Activated T-helper 9 cell treated with anti-CD3 and anti-CD28 coated beads, Interleukin-2, amount 50 U/mL, for 16 hours (primary cell): ENCODE results near the gene ZFP36.

Experiments used
- DNase-seq: peaks from one replicate; pipeline ENCODE4 v3.0.0-alpha.2; 2020; ENCODE audit warnings: low read depth

The ZFP36 gene

DNA sequence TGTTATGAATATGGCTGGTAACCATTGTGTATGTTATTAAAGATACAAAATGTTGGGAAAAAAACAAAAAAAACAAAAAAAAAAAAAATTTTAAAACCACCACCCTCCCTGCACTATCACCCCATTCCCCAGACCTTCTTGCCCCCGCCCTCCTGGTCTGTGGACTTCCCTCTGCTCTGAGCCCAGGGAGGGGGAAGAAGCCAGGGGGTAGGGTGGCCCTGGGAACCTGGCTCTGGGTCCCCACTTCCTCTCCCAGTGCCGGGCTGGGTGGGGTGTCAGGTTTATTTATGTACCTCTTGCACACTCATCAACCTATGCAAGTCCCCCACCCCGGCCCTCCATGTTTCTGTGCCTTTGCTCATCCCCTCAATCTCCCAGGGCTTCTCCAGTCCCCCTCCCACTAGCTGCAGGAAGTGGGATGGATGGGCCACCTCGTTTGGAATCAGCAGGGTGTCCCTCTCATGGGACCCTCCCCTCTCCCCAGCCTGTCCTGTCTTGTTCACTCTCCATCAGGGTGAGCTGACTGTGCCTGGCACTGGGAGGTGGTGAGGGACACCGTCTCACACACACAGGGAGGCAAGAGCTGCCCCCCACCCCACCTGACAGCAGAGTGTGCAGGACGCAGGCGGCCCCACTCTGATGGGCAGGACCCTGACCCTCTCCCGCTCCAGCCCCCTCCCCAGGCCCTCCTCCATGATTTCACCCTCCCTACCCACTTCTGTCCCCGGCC is 21.6 kb upstream of the ZFP36 start:
- no peak for DNase-seq

DNA sequence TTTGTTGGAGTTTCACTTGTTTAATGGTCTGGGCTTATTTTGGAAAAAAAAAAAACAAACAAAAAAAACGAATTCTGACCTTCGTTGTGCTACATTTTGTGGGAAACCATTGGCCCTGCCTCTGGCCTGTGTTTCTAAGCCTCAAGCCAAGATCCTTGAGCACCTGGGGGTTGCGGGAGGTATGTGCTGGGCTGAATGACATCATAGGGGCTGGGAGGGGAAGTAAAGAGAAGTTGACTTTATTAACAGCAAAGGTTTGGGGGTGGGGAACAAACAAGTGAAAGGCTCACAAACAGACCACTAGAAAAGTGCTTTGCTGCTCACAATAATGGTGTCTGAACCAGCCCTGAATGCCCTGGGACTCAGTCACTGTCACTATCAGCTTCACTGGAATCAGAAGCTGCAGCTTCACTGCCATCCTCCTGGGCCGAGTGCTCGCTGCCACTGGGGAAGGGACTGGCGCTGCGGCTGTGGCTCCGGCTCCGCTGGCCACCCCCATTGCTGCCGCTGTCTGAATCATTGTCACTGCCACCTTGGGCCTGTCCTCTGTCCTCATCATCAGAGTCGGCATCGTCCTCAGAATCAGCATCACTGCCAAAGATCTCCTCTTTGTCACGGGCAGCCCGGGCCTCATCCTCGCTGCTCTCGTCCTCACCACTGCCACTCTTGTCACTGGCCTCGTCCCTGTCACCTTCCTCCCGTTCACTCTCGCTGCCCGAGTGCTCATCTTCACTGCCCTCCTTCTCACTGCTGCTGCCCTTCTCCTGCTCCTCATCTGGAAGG is 20.8 kb upstream of the ZFP36 start:
- DNase-seq: no peak

DNA sequence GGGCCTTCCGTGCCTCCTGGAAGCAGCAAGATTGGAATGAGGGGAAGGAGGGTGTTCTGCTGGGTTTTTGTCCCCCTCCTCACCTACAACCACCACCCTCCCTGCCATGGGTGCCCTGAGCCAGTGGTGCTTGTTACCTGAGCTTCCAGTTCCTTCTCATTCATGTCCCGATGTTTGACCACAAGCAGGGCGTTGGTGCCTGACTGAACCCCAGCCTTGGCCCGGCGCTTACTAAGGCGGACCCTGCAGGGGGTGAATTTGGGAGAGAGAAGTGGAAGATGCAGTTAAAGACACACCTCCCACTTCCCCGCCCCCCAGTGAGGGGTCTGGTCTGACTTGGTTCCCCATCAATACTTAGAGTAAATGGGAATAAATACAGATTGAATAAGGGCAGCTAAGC is 20.1 kb upstream of the ZFP36 start:
- no peak for DNase-seq

DNA sequence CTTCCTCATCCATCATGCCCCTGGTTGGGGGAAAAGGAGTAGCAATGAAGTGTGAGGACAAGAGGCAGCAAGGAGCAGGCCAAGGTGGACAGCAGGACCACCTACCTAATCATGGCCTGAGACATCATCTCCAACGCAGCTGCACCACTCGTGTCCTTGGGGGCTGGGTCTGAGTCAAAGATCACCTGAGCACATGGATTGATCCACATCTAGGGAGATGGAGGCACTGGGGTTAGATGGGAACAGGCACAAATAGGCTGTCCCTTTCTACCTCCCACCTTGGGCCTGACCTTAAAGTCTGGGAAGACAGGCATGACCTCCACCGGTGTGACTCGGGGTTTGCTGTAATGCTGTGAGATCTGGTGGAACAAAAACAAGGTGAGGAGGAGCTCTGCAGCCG is 18.0 kb upstream of the ZFP36 start:
- DNase-seq: no peak

DNA sequence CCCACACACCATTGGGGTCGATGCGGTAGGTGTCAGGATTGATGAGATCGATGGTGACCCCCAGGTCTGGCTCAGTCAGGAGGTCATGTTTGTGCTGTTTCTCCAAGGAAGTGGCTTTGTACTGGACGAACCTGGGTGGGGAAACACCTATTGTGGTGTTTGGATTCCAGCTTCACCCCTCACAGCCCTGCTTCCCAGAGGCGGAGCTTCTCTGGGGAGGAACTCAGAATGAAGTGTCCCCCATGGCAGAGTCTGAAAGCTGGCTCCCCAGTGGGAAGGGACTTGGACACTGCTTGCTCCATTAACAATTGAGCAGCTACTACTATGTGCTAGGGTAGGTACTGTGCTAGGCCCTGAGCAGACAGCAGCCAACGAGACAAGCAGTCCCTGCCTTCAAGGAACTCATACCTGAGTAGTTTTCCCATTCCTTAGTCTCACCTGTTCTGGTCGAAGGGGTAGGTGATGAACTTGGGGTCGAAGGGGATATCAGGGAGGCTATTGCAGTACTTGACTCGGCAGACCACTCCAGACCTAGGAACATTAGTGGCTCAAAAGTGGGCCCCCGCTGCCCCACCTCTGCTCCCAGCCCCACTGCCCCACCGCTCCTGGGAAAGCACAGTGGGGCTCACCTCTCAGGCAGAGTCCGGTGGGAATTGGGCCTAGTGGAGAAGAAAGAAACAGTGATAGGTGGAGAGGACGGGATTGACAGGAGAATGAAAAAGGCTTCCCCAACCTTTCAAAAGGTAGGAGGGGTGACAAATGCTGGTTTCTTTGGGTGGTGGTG is 16.8 kb upstream of the ZFP36 start:
- DNase-seq: no peak

DNA sequence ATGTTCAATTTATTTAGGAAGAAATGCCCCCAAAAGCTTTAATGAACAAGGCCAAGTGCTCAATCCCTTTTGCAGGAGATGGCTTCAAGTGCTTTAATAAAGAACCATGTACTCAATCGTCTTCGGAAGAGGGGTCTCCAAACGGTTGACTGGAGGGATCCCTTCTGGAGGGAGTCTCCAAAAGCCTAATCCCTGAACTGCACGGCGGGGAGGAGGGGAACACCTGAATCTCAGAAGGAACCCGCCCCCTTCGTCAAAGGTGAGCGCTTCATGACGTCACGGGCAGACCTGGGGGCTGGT is 16.2 kb upstream of the ZFP36 start:
- no peak for DNase-seq

DNA sequence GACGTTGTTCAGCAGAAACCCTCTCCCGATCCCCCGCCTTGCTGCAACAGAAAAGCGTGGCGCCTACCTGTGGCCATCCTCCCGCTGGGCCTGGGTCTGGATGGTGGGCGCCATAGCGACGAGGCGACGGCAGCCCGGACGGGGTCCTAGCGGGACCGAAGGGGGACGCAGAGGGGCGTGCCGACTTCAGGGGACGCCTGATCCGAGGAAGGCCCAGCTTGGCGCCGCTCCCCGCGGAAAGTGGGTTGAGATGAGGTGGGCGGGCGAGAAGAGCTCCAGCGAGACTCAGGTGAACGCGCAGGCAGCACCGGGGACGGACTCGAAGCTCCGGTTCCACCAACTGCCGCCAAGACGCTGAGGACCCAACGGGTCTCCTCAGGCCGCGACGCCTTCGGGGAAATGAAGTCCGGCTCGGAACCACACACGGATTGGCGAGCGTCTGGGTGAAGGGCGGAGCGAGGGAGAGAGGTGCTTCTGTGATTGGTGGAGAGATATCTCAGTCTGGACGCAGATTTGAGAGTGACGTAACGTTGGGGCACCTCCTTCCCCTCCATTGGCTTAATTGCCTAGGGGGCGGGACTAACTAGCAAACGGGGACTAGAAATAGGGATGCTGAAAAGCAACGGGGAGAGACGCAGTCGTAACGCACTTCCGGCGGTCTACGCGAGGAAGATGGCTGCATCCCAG is 15.8 kb upstream of the ZFP36 start, which contains the start of the genes MED29 and PAF1:
TSS of gene MED29 (plus strand) at position 628 of the 687 bp plus-strand sequence. CDS start at position 673, 45 bp downstream.
TSS of gene PAF1 (minus strand) at position 356 of the 687 bp plus-strand sequence. CDS start at position 114, 242 bp downstream.
- DNase-seq: peak; percentile 93

DNA sequence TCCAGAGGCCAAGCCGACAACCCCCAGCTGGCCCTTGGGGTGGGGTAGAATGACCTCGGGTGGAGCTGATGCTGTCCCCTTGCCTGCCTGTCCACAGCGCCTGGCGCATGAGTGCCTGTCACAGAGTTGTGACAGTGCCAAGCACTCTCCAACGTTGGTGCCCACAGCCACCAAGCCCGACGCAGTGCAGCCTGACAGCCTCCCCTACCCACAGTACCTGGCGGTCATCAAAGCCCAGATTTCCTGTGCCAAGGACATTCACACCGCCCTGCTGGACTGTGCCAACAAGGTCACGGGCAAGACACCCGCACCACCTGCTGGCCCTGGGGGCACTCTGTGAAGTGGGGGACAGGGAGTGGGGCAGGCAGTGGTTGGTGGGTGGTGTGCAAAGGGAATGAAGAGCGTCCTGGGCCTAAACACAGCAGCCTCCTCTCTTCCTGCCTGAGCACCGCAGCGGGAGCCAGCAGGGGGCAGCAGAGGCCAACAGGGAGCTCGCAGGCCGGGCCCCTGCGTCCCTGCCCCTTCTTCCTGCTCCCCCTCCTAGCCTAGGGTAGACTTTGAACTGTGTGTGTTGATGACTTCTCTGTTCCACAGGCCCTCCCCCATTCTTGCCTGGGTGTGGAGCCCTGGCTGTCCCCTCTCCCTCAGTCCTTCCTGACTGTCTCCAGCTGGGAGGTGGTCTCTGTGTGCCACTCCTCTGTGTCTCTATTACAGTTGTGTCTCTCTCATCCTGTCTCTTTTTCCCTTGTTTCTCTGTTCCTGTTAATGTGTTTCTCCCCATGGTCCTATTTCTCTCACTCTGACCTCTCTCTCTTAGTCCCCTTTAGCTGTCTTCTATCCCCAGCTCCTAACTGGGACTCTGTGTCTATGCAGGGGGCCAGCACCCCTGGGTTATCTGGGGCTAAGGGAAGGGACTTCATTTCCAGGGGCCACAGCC is 9.0 kb upstream of the ZFP36 start:
- DNase-seq: peak; percentile 89

DNA sequence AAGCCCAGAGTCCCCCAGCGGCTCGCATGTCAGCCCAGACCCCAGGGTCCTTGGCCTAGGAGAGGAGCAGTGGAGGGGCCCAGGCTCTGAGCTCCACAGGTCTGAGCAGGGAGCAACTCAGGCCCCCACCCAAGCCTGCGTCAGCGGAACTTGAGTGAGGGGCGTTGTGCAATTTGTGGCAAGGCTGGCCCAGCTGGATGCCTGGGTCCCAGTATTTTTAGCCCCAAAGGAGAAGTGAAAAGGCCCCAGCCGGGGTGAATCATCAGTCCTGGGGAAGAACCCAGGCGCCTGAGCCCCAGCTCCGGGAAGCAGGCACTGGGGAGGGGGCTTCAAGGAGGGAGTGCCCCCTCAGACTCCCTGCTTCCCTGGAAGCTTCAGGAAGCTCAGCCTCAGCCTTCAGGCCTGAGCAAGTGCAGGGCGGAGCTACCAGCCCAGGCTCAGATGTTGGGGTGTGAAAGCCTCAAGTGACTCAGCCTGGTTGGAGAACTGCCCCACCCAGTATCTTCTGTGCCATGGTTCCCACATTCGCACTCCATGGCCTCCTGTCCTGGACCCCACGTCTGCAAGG is 8.3 kb upstream of the ZFP36 start:
- DNase-seq: peak; percentile 41

DNA sequence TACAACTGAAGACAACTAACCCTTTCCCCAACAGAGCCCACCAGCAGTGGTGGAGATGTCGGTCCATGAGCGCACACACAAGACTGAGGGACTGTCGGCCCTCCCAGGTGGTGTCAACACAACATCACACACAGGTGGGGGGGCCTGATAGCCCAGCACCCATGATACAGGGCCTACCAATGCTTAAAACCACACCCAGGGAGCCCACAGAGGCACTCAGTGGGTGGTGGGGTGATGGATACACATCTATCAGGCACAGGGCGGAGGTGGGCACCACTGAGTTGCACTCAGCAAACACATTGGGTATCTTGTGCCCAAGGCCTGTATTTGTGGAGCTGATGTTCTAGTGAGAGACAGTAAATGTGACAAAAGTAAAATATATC is 7.0 kb upstream of the ZFP36 start:
- DNase-seq: no peak

DNA sequence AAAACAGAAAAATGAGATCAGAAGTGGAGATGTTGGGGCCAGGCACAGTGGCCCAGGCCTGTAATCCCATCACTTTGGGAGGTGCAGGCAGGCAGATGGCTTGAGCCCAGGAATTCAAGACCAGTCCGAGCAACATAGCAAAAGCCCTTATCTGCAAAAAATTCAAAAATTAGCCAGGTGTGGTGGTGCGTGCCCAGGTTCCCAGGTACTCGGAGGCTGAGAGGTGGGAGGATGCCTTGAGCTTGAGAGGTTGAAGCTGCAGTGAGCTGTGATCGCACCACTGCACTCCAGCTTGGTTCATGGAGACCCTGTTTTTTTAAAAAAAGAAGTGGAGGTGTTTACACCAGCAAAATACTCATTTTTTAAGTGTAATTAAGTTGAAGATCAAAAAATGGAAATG is 6.6 kb upstream of the ZFP36 start:
- DNase-seq: no peak

DNA sequence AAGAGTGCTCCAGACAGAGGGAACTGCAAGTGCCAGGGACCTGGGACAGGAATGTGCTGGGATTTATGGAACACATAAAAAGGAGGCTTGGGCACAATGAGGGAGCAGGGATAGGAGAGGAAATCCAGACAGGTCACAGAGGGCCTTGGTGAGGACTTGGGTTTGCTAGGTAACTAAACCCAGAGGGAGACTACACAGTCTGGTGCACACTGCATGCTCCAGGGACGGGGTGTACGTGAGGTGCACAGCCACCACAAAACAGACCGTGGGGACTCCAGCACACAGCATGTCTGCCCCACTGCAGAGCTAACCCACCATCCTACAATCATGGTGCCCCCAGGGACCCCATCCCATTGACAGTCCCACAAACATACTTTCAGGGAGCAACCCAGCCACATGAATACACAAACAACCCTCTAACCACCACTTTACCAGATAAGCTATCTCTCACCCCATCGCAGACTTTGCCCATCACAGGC is 5.5 kb upstream of the ZFP36 start:
- DNase-seq: no peak

DNA sequence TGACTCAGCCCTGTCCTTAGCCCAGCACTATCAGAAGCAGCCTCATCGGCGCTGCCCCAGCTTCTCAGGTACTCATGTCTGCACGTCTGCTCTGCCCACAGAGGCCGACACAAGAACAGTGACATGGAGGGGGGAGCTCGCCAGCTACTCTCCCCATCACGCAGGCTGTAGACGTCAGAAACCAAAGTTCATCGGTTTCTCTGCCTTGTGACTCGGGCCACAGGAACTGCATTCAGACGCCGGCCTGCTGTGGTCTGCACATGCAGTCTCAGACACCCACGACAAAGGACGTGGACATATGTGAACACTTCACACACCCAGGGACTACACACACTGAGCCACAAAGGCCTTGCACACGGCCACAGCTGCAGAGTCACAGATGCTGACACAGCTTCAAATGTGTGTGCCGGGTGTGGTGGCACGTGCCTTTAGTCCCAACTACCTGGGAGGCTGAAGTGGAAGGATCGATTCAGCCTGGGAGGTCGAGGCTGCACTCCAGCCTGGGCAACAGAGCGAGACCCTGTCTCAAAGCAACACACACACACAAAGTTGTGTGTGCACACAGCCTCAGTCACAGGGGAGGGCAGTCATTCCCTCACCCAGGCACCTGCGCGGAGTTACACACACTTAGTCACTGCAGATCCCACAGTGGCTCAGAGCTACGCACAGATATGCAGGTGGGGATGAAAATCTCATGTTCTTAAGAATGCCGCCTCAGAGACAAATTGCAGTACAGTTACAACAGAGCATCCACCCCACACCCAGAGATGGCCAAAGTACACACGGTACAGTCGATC is 4.9 kb upstream of the ZFP36 start:
- peak; percentile 70 for DNase-seq

DNA sequence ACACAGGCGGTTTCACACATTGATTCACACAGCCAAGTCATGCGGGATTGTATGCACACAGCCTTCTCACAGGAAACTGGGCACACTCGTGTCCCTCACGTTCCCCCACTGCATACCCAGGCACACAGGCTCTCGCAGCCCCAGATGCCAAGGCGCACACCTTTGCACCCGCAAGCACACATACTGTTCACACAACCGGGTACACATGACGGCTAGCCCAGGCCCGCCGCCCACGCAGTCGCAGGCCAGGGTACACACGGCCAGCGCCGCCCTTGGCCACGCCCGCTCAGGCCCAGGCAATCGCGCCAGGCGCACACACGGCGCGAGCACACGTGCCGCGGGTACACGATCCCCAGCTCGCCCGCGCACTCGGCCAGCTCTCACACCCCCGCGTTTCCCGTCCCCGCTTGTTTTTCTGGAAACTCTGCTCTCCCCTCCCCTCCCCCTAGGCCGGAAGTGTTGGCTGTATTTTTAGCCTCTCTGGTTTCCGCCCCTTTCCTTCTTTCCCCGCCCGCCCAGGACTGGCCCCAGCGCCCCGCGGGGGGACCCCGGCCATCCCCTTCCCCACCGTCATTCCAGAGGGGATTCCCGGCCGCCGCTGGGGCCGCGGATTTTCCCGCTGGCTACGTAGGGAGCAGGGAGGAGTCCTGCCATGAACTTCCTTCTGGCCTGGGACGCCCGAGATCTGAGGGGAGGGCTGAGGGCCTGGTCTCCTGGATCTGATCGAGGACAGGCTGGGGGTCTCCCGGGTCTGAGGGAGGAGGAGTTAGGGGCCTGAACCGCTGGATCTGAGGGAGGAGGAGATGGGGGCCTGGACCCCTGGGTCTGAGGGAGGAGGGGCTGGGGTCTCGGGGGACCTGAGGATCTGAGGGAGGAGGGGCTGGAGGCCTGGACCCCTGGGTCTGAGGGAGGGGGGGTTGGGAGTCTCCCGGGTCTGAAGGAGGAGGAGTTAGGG is 4.0 kb upstream of the ZFP36 start:
- peak; percentile 78 for DNase-seq

DNA sequence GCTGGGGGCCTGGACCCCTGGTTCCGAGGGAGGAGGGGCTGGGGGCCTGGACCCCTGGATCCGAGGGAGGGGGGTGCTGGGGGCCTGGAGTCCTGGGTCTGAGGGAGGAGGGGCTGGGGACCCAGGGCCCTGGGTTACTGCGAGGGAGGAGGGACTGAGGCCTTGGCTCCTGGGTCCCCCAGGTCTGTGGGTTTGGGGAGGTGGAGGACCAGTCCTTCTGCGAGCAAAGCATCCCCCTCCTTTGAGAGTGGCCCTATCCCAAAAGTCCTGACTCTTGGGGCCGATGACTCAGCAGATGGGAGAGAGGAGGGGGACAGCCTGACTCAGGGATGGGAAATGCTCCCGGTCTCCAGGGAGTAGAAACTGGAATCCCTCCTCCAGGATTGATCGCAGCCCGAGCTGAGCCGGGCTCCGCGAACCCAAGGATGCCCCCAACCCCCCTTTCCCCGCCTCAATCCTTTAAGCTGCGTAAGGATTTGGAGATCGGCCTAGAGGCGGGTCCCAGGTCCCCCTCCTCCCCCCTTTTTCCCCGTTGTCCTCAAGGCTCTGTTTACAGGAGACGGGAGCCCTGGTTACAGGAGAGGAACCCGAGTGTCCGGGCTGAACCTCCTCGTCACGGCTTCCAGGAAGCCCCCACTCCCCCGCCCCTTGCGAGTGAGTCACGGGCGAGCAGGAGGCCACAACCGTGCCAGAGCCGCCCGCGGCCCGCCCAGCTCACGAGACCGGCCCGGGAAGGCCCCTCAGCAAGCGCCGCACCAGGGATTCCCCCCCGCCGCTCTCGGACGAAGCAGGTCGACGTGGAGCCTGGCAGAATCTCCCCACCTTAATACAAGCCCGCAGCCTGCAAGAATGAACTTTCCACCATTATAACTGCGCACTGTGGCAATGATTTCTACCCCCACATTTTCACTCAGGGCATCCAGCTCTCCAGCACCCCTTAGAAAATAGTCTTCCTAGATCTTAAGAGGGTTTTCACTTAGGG is 3.0 kb upstream of the ZFP36 start:
- peak; percentile 98 for DNase-seq

DNA sequence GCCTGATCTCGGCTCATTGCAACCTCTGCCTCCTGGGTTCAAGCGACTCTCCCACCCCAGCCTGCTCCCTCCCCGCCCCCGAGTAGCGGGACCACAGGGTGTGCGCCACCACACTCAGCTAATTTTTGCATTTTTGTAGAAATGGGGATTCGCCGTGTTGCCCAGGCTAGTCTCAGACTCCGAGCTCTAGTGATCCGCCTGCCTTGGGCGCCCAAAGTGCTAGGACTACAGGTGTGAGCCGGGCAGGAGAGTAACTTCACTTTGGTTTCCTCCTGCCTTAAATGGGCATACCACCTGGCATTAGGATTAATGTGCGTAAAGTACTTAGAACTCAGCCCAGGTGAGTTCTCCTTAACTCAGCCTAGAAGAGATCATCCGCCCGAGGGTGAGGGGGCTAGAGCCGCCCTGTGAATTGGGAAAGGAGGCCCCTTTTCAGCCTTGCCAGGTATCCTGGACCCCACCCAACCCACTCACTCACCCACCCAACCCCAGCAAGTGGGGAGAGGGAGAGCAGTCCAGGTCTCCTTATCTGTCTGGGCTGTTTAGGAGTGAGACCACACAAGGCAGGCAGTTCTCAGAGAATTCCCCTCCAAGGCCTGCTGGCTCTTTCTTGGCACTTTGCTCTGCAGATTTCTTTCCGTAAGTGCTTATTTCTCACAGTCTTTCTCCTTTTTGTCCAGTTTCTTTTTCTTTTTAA is 1.2 kb upstream of the ZFP36 start:
- DNase-seq: no peak
